ENCODE data around the gene RPL32. TPM values are rescaled to one million over a fixed set of nuclear protein-coding genes. Genes with fewer than 3 reads are reported as not detected.

The RPL32 gene
- total and polyA plus RNA-seq, 2 of the 4 experiments (the other 2 are of a cell fraction) = 566 to 1,856 TPM

DNA sequence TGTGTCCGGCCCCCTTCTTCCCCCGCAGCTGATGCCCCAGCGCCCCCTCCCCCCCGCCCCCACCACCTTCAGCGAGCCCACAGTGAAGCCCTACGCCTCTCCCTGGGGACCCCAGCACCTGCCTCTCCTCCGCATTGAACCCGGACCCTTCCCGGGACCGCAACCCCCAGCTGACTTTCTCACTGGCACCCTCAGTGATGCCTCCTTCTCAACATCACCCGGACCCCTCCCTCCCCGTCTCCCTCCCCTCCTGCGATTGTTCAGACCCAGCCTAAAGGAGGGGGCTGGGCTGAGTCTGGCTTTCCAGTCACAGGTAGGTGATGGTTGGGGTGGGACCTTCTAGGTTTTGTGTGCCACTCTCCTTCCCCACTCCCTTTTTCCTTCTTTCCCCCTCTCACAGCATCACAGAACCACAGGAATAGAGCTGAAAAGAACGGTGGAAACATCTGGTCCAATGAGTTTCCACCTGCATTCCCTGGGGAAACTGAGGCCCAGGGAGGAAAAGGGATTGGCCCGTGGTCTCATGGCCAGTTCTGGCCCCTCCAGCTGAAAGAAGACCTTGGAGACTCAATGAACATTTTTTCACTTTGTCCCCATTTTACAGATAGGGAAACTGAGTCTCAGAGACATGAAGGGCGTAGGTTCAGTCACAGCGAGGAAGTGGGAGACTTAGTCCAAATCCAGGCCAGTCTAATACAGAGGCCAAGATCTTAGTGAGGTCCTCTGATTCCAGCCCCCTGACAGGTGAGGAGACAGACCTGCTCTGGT is 44.1 kb downstream of the RPL32 start (continued):
- no peak for TF ChIP-seq RCOR1 (IDR thresholded peaks at IDR 0.05; ENCODE audit: insufficient replicate concordance, low read length)
- no peak for TF ChIP-seq BHLHE40 (IDR thresholded peaks at IDR 0.05; ENCODE audit: low read depth, low read length)
